Globus pallidus (tissue), 1 donor: ENCODE measurements around the gene EPHA8.

Source experiments
- DNase-seq: peaks from one replicate; pipeline ENCODE4 v3.0.0-alpha.2; 2015; ENCODE audit warnings: low spot score

The EPHA8 gene

GRCh38 chr1:22562584-22563583 is at the start of gene EPHA8:
EPHA8 (plus strand) TSS chr1:22563489; CDS start chr1:22563636, 147 bp downstream.
- no peak for DNase-seq

- no peak for DNase-seq
These were observed 46.2 kb upstream of the EPHA8 start for GRCh38 chr1:22516906-22517571.

DNA sequence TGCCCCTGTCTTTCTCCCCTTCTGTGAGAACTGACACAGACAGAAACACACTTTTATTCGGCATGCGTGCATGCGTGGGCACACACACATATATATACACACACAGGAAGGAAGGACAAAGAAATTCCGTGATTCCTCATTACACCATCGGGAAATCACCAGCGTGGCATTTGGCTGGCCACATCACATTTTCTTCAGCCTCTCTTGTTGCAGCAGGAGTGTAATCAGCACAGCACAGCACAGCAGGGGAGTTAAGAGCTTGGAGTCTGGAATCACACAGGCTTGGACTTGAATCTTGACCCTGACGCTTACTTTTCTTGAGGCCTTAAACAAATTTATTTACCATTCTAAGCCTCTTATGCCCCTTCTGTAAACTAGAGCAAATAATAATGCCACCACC is 45.3 kb upstream of the EPHA8 start:
- no peak for DNase-seq

GRCh38 chr1:22518379-22518778 is 44.9 kb upstream of the EPHA8 start:
- DNase-seq: no peak

DNA sequence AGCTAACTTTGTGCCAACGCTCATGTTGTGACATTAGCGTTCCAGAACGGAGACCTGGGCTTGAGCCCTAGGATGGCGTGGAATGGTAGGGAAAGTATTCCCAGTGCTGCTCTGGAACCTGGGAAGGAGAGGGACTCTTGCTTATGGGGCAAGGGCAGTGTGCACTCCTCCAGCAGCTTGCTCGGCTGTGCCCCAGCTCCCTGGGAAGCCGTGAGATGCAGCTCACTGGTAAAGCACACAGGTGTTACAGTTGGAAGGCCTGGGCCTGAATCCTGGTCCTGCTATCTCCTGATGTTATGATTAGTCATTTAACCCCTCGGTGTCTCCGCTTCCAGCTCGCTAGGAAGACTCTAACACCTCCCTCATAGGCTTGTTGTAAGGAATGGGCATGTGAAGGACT is 42.4 kb upstream of the EPHA8 start:
- no peak for DNase-seq

- DNase-seq: no peak
These were observed 41.6 kb upstream of the EPHA8 start for GRCh38 chr1:22521692-22522091.

DNA sequence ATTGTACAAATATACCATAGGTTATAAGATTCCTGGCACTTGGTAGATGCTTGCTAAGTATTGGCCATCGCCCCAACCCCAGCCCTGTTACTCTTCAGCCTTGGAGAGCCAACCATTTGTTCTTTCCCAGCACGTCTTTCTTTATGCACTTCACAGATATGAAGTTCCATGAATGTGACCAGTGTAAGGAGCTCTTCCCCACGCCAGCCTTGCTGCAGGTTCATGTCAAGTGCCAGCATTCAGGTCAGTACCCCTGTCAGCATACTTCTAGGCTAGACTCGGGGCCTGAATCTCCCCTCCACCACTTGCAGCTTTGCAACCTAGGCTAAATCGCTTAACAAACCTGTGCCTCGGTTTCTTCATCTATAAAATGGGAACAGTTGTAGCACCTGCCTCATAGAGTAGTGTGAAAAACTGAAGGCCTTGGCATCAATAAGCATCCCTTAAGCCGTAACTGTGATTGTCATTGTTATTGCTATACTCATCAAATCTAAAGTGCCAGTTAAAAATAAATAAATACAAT is 41.0 kb upstream of the EPHA8 start:
- DNase-seq: no peak

GRCh38 chr1:22524481-22524880 is 38.8 kb upstream of the EPHA8 start:
- no peak for DNase-seq

DNA sequence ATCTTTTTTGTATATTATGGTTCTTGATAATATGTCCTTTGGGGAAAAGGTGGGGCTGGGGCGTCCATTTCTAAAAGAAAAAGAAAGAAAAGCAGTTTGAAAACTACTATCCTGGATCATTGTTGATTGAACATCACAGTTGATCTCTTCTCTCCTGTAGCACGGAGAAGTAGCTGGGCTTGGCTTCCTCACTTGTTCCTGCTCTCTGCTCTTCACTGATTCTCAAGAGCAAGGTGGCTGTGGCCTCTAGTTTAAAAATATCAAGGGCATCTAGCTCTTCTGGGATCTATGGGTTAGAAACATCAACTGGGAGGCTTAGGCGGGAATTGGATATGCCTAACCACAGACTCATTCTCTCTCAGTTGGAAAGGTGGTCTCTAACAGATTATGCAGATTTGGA is 38.1 kb upstream of the EPHA8 start:
- no peak for DNase-seq

- no peak for DNase-seq
These were observed 37.6 kb upstream of the EPHA8 start for GRCh38 chr1:22525646-22526045.

DNA sequence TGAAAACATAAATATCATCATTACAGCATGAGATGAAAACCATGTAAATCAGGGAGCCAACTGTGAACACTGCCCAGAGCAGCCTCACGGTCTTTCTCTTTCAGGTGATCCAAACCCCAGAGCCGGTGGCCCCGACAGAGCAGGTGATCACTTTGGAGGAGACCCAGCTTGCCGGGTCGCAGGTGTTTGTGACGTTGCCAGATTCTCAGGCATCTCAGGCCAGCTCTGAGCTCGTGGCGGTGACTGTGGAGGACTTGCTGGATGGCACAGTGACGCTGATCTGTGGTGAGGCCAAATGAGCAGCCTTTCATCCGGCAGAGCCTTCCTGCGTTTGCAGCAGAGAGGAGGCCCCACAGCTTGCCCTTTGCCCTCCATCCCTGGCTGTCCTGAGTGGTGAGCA is 37.2 kb upstream of the EPHA8 start:
- DNase-seq: no peak

- DNase-seq: no peak
These were observed 36.6 kb upstream of the EPHA8 start for GRCh38 chr1:22526677-22527076.

GRCh38 chr1:22527122-22527521 is 36.2 kb upstream of the EPHA8 start:
- no peak for DNase-seq

DNA sequence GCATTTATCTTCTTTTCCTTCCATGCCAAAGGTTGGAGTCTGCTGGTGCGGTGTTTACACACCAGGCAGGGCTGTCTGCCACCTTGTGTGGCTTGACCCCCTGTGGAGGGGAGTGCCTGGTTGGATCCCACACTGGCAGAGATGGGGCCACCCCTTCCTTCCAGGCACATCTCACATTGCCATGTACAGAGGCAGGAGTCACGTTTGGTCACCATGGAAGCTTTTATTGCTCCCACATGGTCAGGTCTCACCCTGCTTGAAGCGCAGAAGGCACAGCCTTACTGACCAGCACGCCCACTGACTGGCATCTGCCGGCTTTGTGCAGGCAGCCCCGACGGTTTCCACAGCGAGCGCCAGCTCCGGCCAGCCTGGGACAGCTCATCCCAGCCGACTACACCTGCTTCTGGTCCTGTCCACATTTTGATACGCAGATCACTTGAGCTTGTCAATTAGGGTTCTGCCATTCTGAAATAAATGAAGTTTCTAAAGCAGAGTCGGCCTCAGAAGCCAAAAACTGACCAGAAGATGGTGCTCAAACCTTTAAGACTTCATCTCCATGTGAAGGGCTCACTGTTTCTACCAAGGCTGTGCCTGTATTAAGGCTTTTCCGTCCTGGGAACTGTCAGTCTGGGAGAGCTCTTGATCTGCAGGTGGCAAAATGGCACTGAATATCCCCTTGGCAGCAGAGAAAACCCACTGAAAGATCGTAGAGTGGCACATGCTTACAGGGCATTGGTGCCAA is 35.6 kb upstream of the EPHA8 start:
- DNase-seq: no peak

DNA sequence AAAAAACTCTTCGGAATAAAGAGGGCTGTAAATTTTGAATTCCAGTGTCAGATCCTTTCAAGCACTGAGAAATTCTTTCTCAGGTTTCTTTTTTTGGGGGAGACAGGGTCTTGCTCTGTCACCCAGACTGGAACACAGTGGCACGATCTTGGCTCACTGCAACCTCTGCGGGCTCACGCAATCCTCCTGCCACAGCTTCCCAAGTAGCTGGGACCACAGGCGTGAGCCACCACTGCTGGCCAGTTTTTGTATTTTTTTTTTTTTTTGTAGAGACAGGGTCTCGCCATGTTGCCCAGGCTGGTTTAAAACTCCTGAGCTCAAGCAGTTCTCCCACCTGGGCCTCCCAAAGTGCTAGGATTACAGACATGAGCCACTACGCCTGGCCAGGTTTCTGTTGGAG is 34.8 kb upstream of the EPHA8 start:
- DNase-seq: no peak

DNA sequence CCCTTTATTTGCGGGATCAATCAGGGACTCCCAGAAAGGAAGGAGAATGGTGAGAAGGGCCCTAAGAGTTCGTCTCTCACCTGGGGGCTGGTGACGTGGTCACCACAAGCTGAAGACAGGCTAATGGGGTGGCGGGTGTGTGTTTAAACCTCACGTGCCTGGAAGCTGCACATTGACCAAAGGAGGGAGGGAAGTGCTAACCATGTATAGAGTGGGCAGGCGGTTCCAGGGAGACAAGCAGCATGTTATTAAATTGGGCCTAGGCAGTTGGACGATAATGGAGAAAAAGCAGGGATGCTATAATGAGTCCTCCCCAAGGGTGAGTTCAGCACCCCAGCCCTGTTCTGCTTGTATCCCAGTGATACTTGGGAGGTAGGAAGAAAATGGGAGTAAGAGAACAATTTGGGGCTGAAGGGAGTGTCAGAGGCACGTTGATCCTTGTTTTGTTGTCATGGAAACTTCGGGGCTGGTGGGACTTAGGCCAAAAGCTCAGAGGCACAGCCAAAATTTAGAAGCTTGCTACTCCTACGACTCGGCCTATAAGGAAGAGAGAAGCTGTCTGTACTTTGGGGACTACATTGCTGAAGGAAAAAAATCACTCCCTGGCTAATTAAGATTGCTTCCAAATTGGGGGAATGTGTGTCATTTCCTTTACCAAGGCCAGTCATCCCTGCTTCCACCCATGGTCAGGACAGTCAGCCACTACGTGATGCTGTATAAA is 33.2 kb upstream of the EPHA8 start:
- DNase-seq: no peak

DNA sequence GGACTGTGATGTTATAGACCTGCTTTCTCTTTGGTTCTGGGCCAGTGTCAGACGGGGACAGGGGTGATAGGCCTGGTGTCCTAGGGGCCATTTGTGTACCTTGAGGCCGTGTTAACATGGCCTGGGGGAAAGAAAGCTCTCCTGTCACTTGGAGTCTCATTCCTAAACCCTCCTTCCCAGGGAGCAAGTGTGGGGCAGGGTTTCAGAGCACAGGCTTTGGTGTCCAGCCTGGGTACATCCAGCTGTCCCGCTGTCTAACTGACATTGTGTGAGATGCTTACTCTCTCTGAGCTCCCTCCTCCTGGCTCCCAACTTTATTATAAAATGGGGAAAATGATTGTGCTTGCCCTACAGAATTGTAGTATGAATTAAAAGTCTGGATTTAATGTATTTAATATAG is 32.6 kb upstream of the EPHA8 start:
- no peak for DNase-seq

- no peak for DNase-seq
These were observed 32.0 kb upstream of the EPHA8 start for GRCh38 chr1:22531251-22531650.

DNA sequence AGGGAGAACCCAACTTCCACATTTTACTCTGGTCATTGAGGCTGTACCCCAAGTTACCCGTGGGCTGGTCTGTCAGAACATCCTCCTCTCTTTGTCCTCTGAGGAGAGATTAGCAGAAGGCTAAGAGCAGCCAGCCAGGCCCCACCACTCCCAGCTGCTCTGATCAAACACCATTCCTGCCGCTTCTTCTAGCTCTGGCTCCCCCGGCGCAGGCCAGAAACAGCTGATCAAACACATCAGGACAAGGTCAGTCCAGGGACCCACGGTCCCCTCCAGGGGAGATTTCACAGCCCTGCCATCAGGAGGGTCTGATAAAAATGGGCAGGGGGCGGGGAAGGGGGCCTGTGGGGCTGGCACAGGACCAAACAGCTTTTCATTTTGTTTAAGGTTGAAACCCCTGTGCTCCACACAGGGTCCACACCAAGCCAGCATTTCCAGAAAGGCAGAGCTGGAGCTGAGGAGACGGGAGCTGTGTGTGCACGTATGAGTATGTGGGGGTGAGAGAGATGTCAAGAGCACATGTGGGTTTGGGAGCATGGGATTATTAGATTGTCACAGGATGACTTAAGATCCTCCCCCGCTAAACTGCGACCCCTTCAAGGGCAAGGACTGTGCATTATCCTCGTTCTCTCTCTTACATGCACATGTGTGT is 29.9 kb upstream of the EPHA8 start:
- DNase-seq: no peak

DNA sequence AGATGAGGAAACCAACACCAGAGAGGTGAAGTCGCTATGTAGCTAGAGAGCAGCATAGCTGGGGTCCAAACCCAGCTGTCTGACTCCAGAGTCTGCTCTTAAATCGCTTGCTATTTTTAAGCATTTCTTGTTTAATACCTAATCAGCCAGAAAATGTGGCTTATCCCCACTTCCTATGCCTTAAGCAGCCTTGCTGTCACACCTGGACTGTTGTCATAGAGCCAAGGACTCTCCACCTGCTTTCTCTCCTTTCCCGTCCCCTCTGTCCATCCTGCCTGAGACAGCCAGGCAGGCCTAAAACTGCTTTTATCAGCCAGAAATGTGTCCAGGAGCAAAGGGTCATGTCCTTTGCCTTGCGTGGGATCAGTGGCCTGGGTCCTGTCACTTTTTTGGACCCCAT is 28.3 kb upstream of the EPHA8 start:
- no peak for DNase-seq

GRCh38 chr1:22535399-22535798 is 27.9 kb upstream of the EPHA8 start:
- no peak for DNase-seq
